Measurements from ENCODE around the gene ATP2C1. TPM values are rescaled to one million over a fixed set of nuclear protein-coding genes. Genes with fewer than 3 reads are reported as not detected.

The ATP2C1 gene
- total and polyA plus RNA-seq, 4 donors: 41.4 to 126 (median 74.2) TPM

- 71 to 80% methylated on average over 5 of the region's 5 CpGs for WGBS, 2 donors
- no peaks in the 10 kb centered on the region for H3K27me3 ChIP-seq (ENCODE audit: control insufficient read depth in 3 of 3, insufficient read depth in 3 of 3, low read length in 2 of 3)
- no peak overlapping the region for H3K27ac ChIP-seq (ENCODE audit: low read depth in 1 of 2, low read length in 1 of 2)
- no peak for DNase-seq
- H3K4me1 ChIP-seq (ENCODE audit: control insufficient read depth in 5 of 5, insufficient read depth in 5 of 5, low read length in 5 of 5): peaks cover 0 to 38% (median 7%) of the 10 kb centered on the region in 5 donors
- peak overlapping the region in 1 of 2 donors; percentile 84 for H3K9ac ChIP-seq (ENCODE audit: insufficient read depth in 1 of 2, low read length in 2 of 2)
- ATAC-seq (ENCODE audit: insufficient read depth, low FRiP score): no peak
- no peaks in the 10 kb centered on the region for H3K9me3 ChIP-seq (ENCODE audit: control insufficient read depth in 4 of 4, insufficient read depth in 3 of 4, low read length in 3 of 4)
- no peaks in the 10 kb centered on the region for H3K36me3 ChIP-seq (ENCODE audit: control insufficient read depth in 4 of 4, insufficient read depth in 4 of 4, low read length in 4 of 4)
- TF ChIP-seq, protein P1, sequence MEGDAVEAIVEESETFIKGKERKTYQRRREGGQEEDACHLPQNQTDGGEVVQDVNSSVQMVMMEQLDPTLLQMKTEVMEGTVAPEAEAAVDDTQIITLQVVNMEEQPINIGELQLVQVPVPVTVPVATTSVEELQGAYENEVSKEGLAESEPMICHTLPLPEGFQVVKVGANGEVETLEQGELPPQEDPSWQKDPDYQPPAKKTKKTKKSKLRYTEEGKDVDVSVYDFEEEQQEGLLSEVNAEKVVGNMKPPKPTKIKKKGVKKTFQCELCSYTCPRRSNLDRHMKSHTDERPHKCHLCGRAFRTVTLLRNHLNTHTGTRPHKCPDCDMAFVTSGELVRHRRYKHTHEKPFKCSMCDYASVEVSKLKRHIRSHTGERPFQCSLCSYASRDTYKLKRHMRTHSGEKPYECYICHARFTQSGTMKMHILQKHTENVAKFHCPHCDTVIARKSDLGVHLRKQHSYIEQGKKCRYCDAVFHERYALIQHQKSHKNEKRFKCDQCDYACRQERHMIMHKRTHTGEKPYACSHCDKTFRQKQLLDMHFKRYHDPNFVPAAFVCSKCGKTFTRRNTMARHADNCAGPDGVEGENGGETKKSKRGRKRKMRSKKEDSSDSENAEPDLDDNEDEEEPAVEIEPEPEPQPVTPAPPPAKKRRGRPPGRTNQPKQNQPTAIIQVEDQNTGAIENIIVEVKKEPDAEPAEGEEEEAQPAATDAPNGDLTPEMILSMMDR (IDR thresholded peaks at IDR 0.05; ENCODE audit: control extremely low read depth, extremely low read depth): no peak
- H3K4me3 ChIP-seq: no peak overlapping the region
These were observed 2.0 kb downstream of the ATP2C1 start for GRCh38 chr3:130895690-130896488.

GRCh38 chr3:130897316-130897715 is 3.4 kb downstream of the ATP2C1 start:
- ATAC-seq (ENCODE audit: insufficient read depth, low FRiP score): no peak
- TF ChIP-seq, protein P1 (IDR thresholded peaks at IDR 0.05; ENCODE audit: control extremely low read depth, extremely low read depth): no peak
- H3K27ac ChIP-seq (ENCODE audit: low read depth in 1 of 2, low read length in 1 of 2): no peak overlapping the region
- no peaks in the 10 kb centered on the region for H3K36me3 ChIP-seq (ENCODE audit: control insufficient read depth in 4 of 4, insufficient read depth in 4 of 4, low read length in 4 of 4)
- H3K9ac ChIP-seq (ENCODE audit: insufficient read depth in 1 of 2, low read length in 2 of 2): no peak overlapping the region
- no peak for DNase-seq
- H3K9me3 ChIP-seq (ENCODE audit: control insufficient read depth in 4 of 4, insufficient read depth in 3 of 4, low read length in 3 of 4): no peaks in the 10 kb centered on the region
- H3K4me3 ChIP-seq: no peak overlapping the region
- no peaks in the 10 kb centered on the region for H3K27me3 ChIP-seq (ENCODE audit: control insufficient read depth in 3 of 3, insufficient read depth in 3 of 3, low read length in 2 of 3)
- peaks cover 0 to 38% (median 10%) of the 10 kb centered on the region in 5 donors for H3K4me1 ChIP-seq (ENCODE audit: control insufficient read depth in 5 of 5, insufficient read depth in 5 of 5, low read length in 5 of 5)
- 89 to 92% methylated on average over 2 of the region's 2 CpGs for WGBS, 2 donors

GRCh38 chr3:130900959-130901358 is 7.1 kb downstream of the ATP2C1 start:
- H3K27ac ChIP-seq (ENCODE audit: low read depth in 1 of 2, low read length in 1 of 2): no peak overlapping the region
- TF ChIP-seq, protein P1 (IDR thresholded peaks at IDR 0.05; ENCODE audit: control extremely low read depth, extremely low read depth): no peak
- H3K9me3 ChIP-seq (ENCODE audit: control insufficient read depth in 4 of 4, insufficient read depth in 3 of 4, low read length in 3 of 4): no peaks in the 10 kb centered on the region
- DNase-seq: peak in 1 of 3 donors; percentile 9
- peaks cover 0 to 29% (median 12%) of the 10 kb centered on the region in 5 donors for H3K4me1 ChIP-seq (ENCODE audit: control insufficient read depth in 5 of 5, insufficient read depth in 5 of 5, low read length in 5 of 5)
- H3K27me3 ChIP-seq (ENCODE audit: control insufficient read depth in 3 of 3, insufficient read depth in 3 of 3, low read length in 2 of 3): no peaks in the 10 kb centered on the region
- H3K4me3 ChIP-seq: no peak overlapping the region
- no peak for ATAC-seq (ENCODE audit: insufficient read depth, low FRiP score)
- H3K36me3 ChIP-seq (ENCODE audit: control insufficient read depth in 4 of 4, insufficient read depth in 4 of 4, low read length in 4 of 4): no peaks in the 10 kb centered on the region
- no peak overlapping the region for H3K9ac ChIP-seq (ENCODE audit: insufficient read depth in 1 of 2, low read length in 2 of 2)

All from lung (tissue), 12 donors.